OCI-LY7 (cell line): Measurements from ENCODE around the gene DGKE. TPM values are rescaled to one million over a fixed set of nuclear protein-coding genes. Genes with fewer than 3 reads are reported as not detected.

Source experiments
- BruUV-seq: library from RNA; stranded (reverse); fragments of 400-500 nt; replicated peaks from 2 replicates; lab custom pipeline; 2021; lab: Mats Ljungman, UMichigan
- CTCF ChIA-PET: fragments of 300-600 bp; sonication (Branson Sonifier 250); formaldehyde crosslinking; loops from one replicate; lab custom pipeline; 2022; ENCODE audit warnings: antibody characterized with exemption; ENCODE audit not compliant: unreplicated experiment; lab: Charles Lee
- POLR2A ChIA-PET: fragments of 300-600 bp; sonication (Branson Sonifier 250); formaldehyde crosslinking; loops from one replicate; lab custom pipeline; 2022; ENCODE audit warnings: antibody characterized with exemption; lab: Charles Lee
- DNase-seq: peaks from one replicate; pipeline ENCODE4 v3.0.0-alpha.2; 2015; ENCODE audit warnings: low spot score
- H2AFZ ChIP-seq: fragments of 200-600 bp; sonication (generic), shearing (Covaris generic); 2 replicates; pipeline ENCODE4 v1.6.1; 2014; ENCODE audit warnings: mild to moderate bottlenecking, antibody characterized with exemption, low read length, moderate library complexity
- H3K27ac ChIP-seq: fragments of 200-600 bp; sonication (generic); 2 replicates; pipeline ENCODE4 v1.5.1; 2014; ENCODE audit warnings: mixed run types, low read depth, mild to moderate bottlenecking, moderate library complexity, low read length, inconsistent platforms; ENCODE audit not compliant: poor library complexity, severe bottlenecking
- H3K36me3 ChIP-seq: fragments of 200-600 bp; sonication (generic); 2 replicates; pipeline ENCODE4 v1.6.1; 2014; ENCODE audit warnings: mild to moderate bottlenecking, antibody characterized with exemption, low read length, moderate library complexity, mixed read lengths; ENCODE audit not compliant: insufficient read depth
- H3K4me1 ChIP-seq: fragments of 200-600 bp; sonication (generic); 2 replicates; pipeline ENCODE4 v1.5.1; 2014; ENCODE audit warnings: mild to moderate bottlenecking, low read length; ENCODE audit not compliant: insufficient read depth, poor library complexity, severe bottlenecking
- H3K4me2 ChIP-seq: fragments of 200-600 bp; sonication (generic); 2 replicates; pipeline ENCODE4 v1.6.1; 2014; ENCODE audit warnings: mild to moderate bottlenecking, low read length
- H3K4me3 ChIP-seq: fragments of 200-600 bp; sonication (generic); 2 replicates; pipeline ENCODE4 v1.5.1; 2014; ENCODE audit warnings: mild to moderate bottlenecking, low read depth, low read length; ENCODE audit not compliant: poor library complexity, severe bottlenecking
- H3K79me2 ChIP-seq: fragments of 200-600 bp; sonication (generic); 2 replicates; pipeline ENCODE4 v1.6.1; 2016; ENCODE audit warnings: low read depth, mild to moderate bottlenecking, low read length, moderate library complexity, mixed read lengths; ENCODE audit not compliant: insufficient read depth
- H3K9me2 ChIP-seq: fragments of 200-600 bp; sonication (generic); 2 replicates; pipeline ENCODE4 v1.6.1; 2016; ENCODE audit warnings: mild to moderate bottlenecking, low read length, mixed read lengths; ENCODE audit not compliant: insufficient read depth
- H3K9me3 ChIP-seq: fragments of 200-600 bp; sonication (generic); 2 replicates; pipeline ENCODE4 v1.6.1; 2014; ENCODE audit warnings: mild to moderate bottlenecking, mixed run types, low read length, mixed read lengths
- H4K20me1 ChIP-seq: fragments of 200-600 bp; sonication (generic); 2 replicates; pipeline ENCODE4 v1.6.1; 2014; ENCODE audit warnings: mild to moderate bottlenecking, antibody characterized with exemption, low read length, moderate library complexity, mixed read lengths; ENCODE audit not compliant: insufficient read depth
- EZH2phosphoT487 ChIP-seq: fragments of 200-600 bp; sonication (generic); IDR thresholded peaks from 2 replicates; pipeline ENCODE4 v1.6.1; 2018; ENCODE audit warnings: low read depth, borderline replicate concordance, mild to moderate bottlenecking, mixed run types, antibody characterized with exemption, low read length, moderate library complexity, mixed read lengths
- intact Hi-C: fragments of 100-400 bp; cut with micrococcal nuclease; formaldehyde crosslinking; loops from one replicate; pipeline ENCODE4 v1.10.0; 2022; ENCODE audit not compliant: unreplicated experiment
- total RNA-seq, 2 experiments: library from RNA; depleted of rRNA in 1 of 2; stranded (reverse); fragments of >200 nt in 1 of 2; shearing (Covaris generic) in 1 of 2; gene quantifications; 2 replicates each; pipeline ENCODE4 v1.2.3, GENCODE V29; 2014 to 2022
- TF ChIP-seq, protein P1 (sequence below): fragments of 200-600 bp; sonication (generic); conservative IDR thresholded peaks from 2 replicates; pipeline ENCODE4 v1.5.1; 2014; ENCODE audit warnings: mild to moderate bottlenecking, antibody characterized with exemption, low read length, moderate library complexity, mixed read lengths

Gene DGKE
- total RNA-seq, 2 experiments from 2014 or later = 8.6 to 21.4 TPM

DNA sequence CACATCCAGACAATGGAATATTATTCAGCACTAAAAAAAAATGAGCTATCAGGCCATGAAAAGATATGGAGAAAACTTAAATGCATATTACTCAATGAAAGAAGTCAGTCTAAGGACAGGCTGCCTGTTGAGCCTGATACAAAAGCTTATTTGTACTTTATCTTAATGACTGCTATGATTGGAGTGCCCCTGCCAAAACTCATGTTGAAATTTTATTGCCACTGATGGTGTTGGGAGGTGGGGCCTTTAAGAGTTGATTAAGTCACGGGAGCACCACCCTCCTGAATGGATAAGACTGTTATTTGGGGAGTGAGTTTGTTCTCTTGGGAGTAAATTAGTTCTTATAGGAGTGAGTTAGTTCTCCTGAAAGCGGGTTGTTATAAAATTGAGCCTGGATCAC lies 10.1 kb upstream of the DGKE start:
- no peak overlapping the region for H3K27ac ChIP-seq
- POLR2A ChIA-PET = interaction anchor here (1.1 kb wide), 1 partner anchor 71 kb away, joined by 6 read pairs; no protein-coding TSS in a partner anchor

DNA sequence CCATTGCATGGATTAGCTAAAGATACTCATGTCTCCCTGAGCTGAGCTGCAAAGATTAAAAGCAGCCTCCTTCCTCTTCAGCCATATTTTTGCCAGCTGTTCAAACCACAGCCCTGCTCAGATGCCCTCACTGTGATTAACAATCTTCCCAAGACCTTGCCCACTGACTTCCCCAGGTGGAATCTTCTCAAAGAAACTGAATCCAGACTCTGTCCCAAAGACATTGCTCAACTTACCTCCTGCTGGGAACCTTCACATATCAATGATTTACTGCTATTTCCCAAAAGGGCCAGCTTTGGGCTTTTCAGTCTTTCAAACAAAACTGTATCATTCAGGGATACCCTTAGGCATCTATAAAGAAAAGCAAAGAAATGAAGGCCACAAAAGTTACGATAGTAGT lies 9.4 kb upstream of the DGKE start:
- H3K27ac ChIP-seq = no peak overlapping the region
- DNase-seq = no peak
- ChIA-PET CTCF (no interaction called here), POLR2A (interaction anchor here (0.9 kb wide), 1 partner anchor 45 kb away, joined by 4 read pairs; no protein-coding TSS in a partner anchor)
- no peak for TF ChIP-seq EZH2phosphoT487
- TF ChIP-seq, protein P1, sequence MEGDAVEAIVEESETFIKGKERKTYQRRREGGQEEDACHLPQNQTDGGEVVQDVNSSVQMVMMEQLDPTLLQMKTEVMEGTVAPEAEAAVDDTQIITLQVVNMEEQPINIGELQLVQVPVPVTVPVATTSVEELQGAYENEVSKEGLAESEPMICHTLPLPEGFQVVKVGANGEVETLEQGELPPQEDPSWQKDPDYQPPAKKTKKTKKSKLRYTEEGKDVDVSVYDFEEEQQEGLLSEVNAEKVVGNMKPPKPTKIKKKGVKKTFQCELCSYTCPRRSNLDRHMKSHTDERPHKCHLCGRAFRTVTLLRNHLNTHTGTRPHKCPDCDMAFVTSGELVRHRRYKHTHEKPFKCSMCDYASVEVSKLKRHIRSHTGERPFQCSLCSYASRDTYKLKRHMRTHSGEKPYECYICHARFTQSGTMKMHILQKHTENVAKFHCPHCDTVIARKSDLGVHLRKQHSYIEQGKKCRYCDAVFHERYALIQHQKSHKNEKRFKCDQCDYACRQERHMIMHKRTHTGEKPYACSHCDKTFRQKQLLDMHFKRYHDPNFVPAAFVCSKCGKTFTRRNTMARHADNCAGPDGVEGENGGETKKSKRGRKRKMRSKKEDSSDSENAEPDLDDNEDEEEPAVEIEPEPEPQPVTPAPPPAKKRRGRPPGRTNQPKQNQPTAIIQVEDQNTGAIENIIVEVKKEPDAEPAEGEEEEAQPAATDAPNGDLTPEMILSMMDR = no peak
- H3K4me2 ChIP-seq = no peak overlapping the region
- intact Hi-C loops = no loop called here
- no peak overlapping the region for H2AFZ ChIP-seq
- no peaks in the 10 kb centered on the region for H3K36me3 ChIP-seq
- no peaks in the 10 kb centered on the region for H3K79me2 ChIP-seq
- H3K9me3 ChIP-seq = no peaks in the 10 kb centered on the region
- BruUV-seq = no TSS peak
- no peak overlapping the region for H3K4me3 ChIP-seq
- H3K9me2 ChIP-seq = no peaks in the 10 kb centered on the region
- no peaks in the 10 kb centered on the region for H4K20me1 ChIP-seq
- peaks cover 7% of the 10 kb centered on the region for H3K4me1 ChIP-seq

More for the DNA sequence above, 10.1 kb upstream of the DGKE start:
- Histone ChIP-seq H3K9me2 (no peaks in the 10 kb centered on the region), H3K79me2 (no peaks in the 10 kb centered on the region), H3K4me2 (no peak overlapping the region), H3K9me3 (no peaks in the 10 kb centered on the region), H3K4me1 (peaks cover 7% of the 10 kb centered on the region), H4K20me1 (no peaks in the 10 kb centered on the region), H2AFZ (no peak overlapping the region), H3K36me3 (no peaks in the 10 kb centered on the region), H3K4me3 (no peak overlapping the region)
- intact Hi-C loops = no loop called here
- TF ChIP-seq, protein P1 = no peak
- TF ChIP-seq EZH2phosphoT487 = no peak
- CTCF ChIA-PET = no interaction called here
- DNase-seq = no peak
- BruUV-seq = no TSS peak

DNA sequence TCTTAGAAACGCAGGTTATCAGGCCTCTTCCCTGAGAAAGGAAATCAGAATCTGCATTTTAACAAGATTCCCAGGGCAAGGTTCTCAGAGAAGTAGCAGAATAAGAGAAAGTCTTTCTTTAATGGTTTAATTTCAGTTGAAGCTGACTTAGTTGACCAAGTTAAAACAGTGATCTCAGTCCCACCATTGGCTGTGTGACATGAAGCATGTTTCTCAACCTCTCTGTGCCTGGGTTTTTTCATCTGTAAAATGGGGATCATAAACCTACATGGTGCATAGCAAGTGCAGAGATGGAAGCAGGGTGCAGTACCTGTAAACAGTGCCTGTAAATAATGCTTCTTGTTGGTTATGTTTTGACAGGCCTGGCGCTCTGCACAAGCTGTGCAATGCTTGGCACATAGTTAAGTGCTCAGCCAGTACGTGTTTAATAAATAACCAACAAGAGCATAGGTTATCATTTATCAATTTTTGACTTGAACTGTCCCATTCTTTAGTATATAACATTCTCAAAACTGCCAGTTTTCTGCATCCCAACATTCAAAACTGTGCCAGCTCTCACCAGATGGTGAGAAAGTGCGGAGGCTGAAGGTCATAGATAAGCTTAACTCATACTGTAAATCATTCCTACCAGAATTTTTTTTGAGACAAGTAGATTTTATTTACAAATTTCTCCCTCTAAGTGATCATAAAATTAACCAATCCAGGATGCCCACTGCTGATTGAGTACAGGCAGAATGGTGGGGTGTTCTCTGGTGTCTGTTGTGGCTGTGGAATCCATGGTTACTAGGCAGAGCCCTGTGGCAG lies 7.1 kb upstream of the DGKE start:
- TF ChIP-seq, protein P1 = no peak
- TF ChIP-seq EZH2phosphoT487 = no peak
- peaks cover 18% of the 10 kb centered on the region; the same call in 1 of the 2 replicates for H3K79me2 ChIP-seq
- BruUV-seq = no TSS peak
- H3K4me3 ChIP-seq = no peak overlapping the region
- peaks cover 15% of the 10 kb centered on the region for H3K36me3 ChIP-seq
- intact Hi-C loops = no loop called here
- H3K9me3 ChIP-seq = no peaks in the 10 kb centered on the region
- no peak overlapping the region for H3K27ac ChIP-seq
- DNase-seq = no peak
- POLR2A ChIA-PET = interaction anchor here (1.0 kb wide), 2 partner anchors 11 to 15 kb away, joined by 3 read pairs; no protein-coding TSS in a partner anchor
- no peak overlapping the region for H3K4me2 ChIP-seq
- no peaks in the 10 kb centered on the region for H4K20me1 ChIP-seq
- no peaks in the 10 kb centered on the region for H3K9me2 ChIP-seq
- CTCF ChIA-PET = no interaction called here
- H3K4me1 ChIP-seq = peaks cover 17% of the 10 kb centered on the region
- H2AFZ ChIP-seq = no peak overlapping the region
